Pancreas (tissue), 10 donors: Measurements from ENCODE around the gene RSRC2. TPM values are rescaled to one million over a fixed set of nuclear protein-coding genes. Genes with fewer than 3 reads are reported as not detected.
"Not testable (repeated sequence)": the region's sequence is repeated elsewhere in the genome, so short reads cannot be mapped to it uniquely, and the experiment has no call there.

Experiments used
- ATAC-seq, 4 donors: fragments of 200-7000 bp; cut with Tn5 transposase; one replicate each; pipeline versions ENCODE4 v1.8.0 to v1.9.1; 2020; ENCODE audit warnings: mild to moderate bottlenecking in 4 of 4, moderate library complexity in 4 of 4
- DNase-seq, 6 donors: peaks; one replicate each; pipeline ENCODE4 v3.0.0-alpha.2; 2020
- FAIRE-seq: peaks from 2 replicates; lab custom pipeline; 2012; peaks lifted over from hg19 to GRCh38; lab: Jason Lieb, UNC
- H3K27ac ChIP-seq, 4 donors: fragments of 200-600 bp; sonication (generic); 1 replicate in 3 of 4; 2 replicates in 1 of 4; pipeline versions ENCODE4 v1.5.0 to v1.8.0; 2020
- H3K27me3 ChIP-seq, 4 donors: fragments of 200-600 bp; one replicate each; pipeline ENCODE4 v1.8.0; 2021
- H3K36me3 ChIP-seq, 3 donors: fragments of 200-600 bp; sonication (generic) in 1 of 3; one replicate each; pipeline versions ENCODE4 v1.5.0 to v1.8.0; 2020 to 2021
- H3K4me1 ChIP-seq, 3 donors: fragments of 200-600 bp; one replicate each; pipeline ENCODE4 v1.8.0; 2021
- H3K4me3 ChIP-seq, 4 donors: fragments of 200-600 bp; sonication (generic) in 2 of 4; one replicate each; pipeline versions ENCODE4 v1.5.0 to v1.8.0; 2020 to 2021
- H3K9me3 ChIP-seq, 4 donors: fragments of 200-600 bp; one replicate each; pipeline ENCODE4 v1.8.0; 2021
- WGBS, 2 donors: extraction: QIAGEN DNeasy Blood & Tissue Kit; methylation state at CpG; one replicate each; pipeline ENCODE4 v1.1.7; 2013; 5-methylcytosine and 5-hydroxymethylcytosine counted together
- intact Hi-C, 3 donors: fragments of 100-400 bp; cut with DNase I; formaldehyde crosslinking; loops; one replicate each; pipeline versions ENCODE4 v1.11.1 to v1.14.2; 2022
- polyA plus RNA-seq, 2 donors: library from polyadenylated mRNA; stranded (reverse); fragments of 200-250 nt; gene quantifications; one replicate each; pipeline ENCODE4 v1.2.3, GENCODE V29; 2013
- total RNA-seq, 6 donors: library from RNA; stranded (reverse); fragmentation: NEBNext Ultra II Directional in 4 of 6; extraction: Animal tissue kit (Norgen Biotek cat#: 25700) in 4 of 6; gene quantifications; one replicate each; pipeline versions ENCODE4 v1.2.1 to v1.2.4, GENCODE V29; 2021 to 2023
- TF ChIP-seq, protein P1 (sequence below), 4 donors: fragments of 200-600 bp; sonication (generic) in 3 of 4; IDR thresholded peaks; one replicate each; pipeline versions ENCODE4 v1.5.0 to v1.8.0; 2021; ENCODE audit warnings: antibody characterized with exemption in 4 of 4
- donor health status: healthy with polysubstance abuse.
- donor health status: DM: no; HTN: no; CAD: no; lungs with moderate emphysema.
- donor health status: DM: no; HTN: no; CAD: no.
- donor health status: control.
- donor health status: control.
- donor health status: Bipolar disorder and iron deficiency.
- donor health status: DM: yes; HTN: yes; CAD: no.
- donor health status: DM: no; HTN: no; CAD: no.
- donor health status: DM: no; HTN: no; CAD: no.
- donor health status: DM: yes; HTN: yes; CAD: no.

Gene RSRC2
- total and polyA plus RNA-seq, 8 donors: 17.1 to 70.6 (median 28.2) TPM

DNA sequence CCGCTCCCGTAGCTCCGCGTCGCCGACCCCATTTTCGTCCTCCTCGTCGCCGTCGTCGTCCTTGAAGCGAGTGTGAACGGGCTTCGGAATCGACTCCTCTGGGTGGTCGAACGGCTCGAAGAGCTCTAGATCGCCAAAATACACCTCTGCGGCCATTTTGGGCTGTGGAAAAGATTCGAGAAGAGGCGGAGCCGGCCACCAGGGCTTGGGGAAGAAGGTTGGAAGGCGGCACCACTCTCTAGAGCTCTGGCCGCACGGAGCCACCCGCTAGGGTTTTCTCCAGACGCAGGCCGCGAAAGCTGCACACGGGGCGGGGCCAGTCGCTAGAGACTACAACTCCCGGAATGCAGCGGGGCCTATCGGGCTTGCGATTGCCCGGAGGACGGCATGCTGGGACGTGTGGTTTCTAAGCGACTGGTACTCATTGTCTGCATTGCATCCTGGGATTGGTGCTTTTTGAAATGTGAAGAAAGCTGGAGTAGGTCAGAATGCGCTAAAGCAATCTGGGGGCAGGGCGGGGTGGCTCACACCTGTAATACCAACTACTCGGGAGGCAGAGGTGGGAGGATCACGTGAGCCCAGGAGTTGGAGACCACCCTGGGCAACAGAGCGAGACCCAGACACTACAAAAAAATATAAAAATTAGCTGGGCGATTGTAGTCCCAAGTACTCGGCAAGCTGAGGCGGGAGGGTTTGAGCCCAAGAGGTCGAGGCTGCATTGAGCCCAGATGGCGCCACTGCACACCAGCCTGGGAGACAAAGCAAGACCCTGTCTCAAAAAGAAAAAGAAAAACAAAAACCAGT lies 25.8 kb downstream of the RSRC2 start, which contains the start of gene ZCCHC8:
TSS of gene ZCCHC8 (minus strand) at position 248 of the 804 bp plus-strand sequence. CDS start at position 156, 92 bp downstream.
- intact Hi-C loops: no loop called here
- Histone ChIP-seq H3K4me3 (peak within 1 kb of the TSS; percentile 58 to 88 (median 74)), H3K4me1 (peaks cover 6 to 20% (median 8%) of the 10 kb centered on the region in 3 donors), H3K27ac (peak within 1 kb of the TSS; percentile 94 to 97 (median 96)), H3K9me3 (no peaks in the 10 kb centered on the region), H3K36me3 (peaks cover 0 to 27% (median 14%) of the 10 kb centered on the region in 3 donors), H3K27me3 (no peaks in the 10 kb centered on the region)
- DNase-seq (peak; percentile 95 to 98 (median 96)), FAIRE-seq (peak; percentile 54), ATAC-seq (peak; percentile 95 to 99 (median 97))
- TF ChIP-seq, protein P1, sequence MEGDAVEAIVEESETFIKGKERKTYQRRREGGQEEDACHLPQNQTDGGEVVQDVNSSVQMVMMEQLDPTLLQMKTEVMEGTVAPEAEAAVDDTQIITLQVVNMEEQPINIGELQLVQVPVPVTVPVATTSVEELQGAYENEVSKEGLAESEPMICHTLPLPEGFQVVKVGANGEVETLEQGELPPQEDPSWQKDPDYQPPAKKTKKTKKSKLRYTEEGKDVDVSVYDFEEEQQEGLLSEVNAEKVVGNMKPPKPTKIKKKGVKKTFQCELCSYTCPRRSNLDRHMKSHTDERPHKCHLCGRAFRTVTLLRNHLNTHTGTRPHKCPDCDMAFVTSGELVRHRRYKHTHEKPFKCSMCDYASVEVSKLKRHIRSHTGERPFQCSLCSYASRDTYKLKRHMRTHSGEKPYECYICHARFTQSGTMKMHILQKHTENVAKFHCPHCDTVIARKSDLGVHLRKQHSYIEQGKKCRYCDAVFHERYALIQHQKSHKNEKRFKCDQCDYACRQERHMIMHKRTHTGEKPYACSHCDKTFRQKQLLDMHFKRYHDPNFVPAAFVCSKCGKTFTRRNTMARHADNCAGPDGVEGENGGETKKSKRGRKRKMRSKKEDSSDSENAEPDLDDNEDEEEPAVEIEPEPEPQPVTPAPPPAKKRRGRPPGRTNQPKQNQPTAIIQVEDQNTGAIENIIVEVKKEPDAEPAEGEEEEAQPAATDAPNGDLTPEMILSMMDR (IDR thresholded peaks at IDR 0.05): peak in 1 of 4 donors; percentile 7
- WGBS, 2 donors: 3 to 5% methylated on average over 50 to 52 of the region's 52 CpGs

DNA sequence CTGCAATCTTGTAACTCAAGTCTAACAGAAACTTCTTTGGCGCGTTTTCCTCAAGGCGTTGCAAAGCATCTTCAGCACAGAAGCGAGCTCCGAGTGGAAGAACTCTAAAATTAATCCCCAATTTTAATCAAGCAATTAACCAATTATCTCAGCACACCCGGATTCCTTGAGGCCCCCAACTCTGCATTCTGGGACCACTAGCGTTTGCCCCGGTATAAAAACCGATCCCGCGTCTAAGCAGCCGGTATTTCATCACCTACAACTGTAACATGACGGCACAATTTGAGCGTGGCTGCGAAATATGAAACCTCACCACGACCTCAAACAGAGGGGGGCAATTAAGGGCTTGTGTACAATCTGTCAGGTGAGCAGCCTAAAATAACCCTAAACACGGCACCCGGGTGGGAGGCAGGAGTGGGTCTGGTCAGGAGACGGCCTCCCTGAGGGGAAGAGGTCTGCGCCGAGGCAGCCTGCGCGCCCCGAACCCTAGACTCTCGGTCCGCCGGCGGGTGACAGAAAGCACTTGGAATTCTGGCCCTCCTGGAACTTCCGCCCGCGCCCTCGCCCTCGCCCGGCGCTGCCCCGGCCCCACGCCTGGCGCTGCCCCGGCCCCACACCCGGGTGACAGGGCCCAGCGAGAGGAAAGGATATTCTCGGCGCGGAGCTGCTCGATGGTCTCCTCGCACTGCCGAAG lies 26.6 kb downstream of the RSRC2 start:
- 0 to 1% methylated on average over 42 to 47 of the region's 47 CpGs for WGBS, 2 donors
- Histone ChIP-seq H3K4me3 (peak overlapping the region; percentile 58 to 88 (median 74)), H3K9me3 (no peaks in the 10 kb centered on the region), H3K36me3 (peaks cover 0 to 19% (median 12%) of the 10 kb centered on the region in 3 donors), H3K27me3 (no peaks in the 10 kb centered on the region), H3K4me1 (peaks cover 6 to 20% (median 8%) of the 10 kb centered on the region in 3 donors), H3K27ac (peak overlapping the region; percentile 94 to 97 (median 96))
- TF ChIP-seq, protein P1 (IDR thresholded peaks at IDR 0.05): no peak
- DNase-seq: peak; percentile 42 to 77 (median 60)
- intact Hi-C loops: no loop called here
- ATAC-seq: peak; percentile 59 to 74 (median 67)
- FAIRE-seq: no peak

- H3K4me1 ChIP-seq: peaks cover 6 to 20% (median 8%) of the 10 kb centered on the region in 3 donors
- H3K36me3 ChIP-seq: peaks cover 0 to 12% (median 0%) of the 10 kb centered on the region in 3 donors
- H3K4me3 ChIP-seq: no peak overlapping the region
- TF ChIP-seq, protein P1 (IDR thresholded peaks at IDR 0.05): no peak
- no peaks in the 10 kb centered on the region for H3K27me3 ChIP-seq
- FAIRE-seq (no peak), ATAC-seq (no peak), DNase-seq (no peak)
- intact Hi-C loops: no loop called here
- 86 to 87% methylated on average over 7 of the region's 7 CpGs for WGBS, 2 donors
- no peak overlapping the region for H3K27ac ChIP-seq
- H3K9me3 ChIP-seq: no peaks in the 10 kb centered on the region
These were observed 31.5 kb downstream of the RSRC2 start for GRCh38 chr12:122495258-122495657.

- H3K9me3 ChIP-seq, H3K4me3 ChIP-seq, FAIRE-seq, intact Hi-C loops, H3K27me3 ChIP-seq, H3K4me1 ChIP-seq, H3K27ac ChIP-seq, DNase-seq, ATAC-seq: not testable (repeated sequence)
- peaks cover 2 to 25% (median 11%) of the 10 kb centered on the region in 3 donors for H3K36me3 ChIP-seq
- 83 to 85% methylated on average over 6 of the region's 6 CpGs for WGBS, 2 donors
These were observed 33.5 kb downstream of the RSRC2 start for GRCh38 chr12:122493222-122493621.

GRCh38 chr12:122491991-122492390 lies 34.7 kb downstream of the RSRC2 start:
- intact Hi-C loops: no loop called here
- no peak overlapping the region for H3K4me3 ChIP-seq
- FAIRE-seq (no peak), DNase-seq (no peak), ATAC-seq (no peak)
- H3K27ac ChIP-seq: no peak overlapping the region
- 96 to 100% methylated on average over 2 of the region's 2 CpGs for WGBS, 2 donors
- H3K4me1 ChIP-seq: no peaks in the 10 kb centered on the region
- no peaks in the 10 kb centered on the region for H3K27me3 ChIP-seq
- H3K36me3 ChIP-seq: peaks cover 5 to 36% (median 23%) of the 10 kb centered on the region in 3 donors
- no peaks in the 10 kb centered on the region for H3K9me3 ChIP-seq
- TF ChIP-seq, protein P1 (IDR thresholded peaks at IDR 0.05): no peak
